Heart left ventricle (tissue), 13 donors: ENCODE data around the gene CSF2.

Source experiments
- POLR2A ChIP-seq, 2 donors: fragments of 450-650 bp; IDR thresholded peaks; one replicate each; pipeline ENCODE4 v1.6.1; 2017; ENCODE audit warnings: antibody characterized with exemption in 2 of 2, mild to moderate bottlenecking in 2 of 2, moderate library complexity in 2 of 2
- TF ChIP-seq, protein P1 (sequence below), 12 donors: fragments of 200-600 bp; sonication (generic) in 4 of 12; IDR thresholded peaks; one replicate each; pipeline versions ENCODE4 v1.5.0 to v1.8.0; 2018 to 2022; ENCODE audit warnings: antibody characterized with exemption in 12 of 12, mild to moderate bottlenecking in 5 of 12
- donor health status: ischemic (EF 13 %, LVEDD 7.1; RV severe dilation, severe dysfunction).
- donor health status: DM: no; HTN: yes; CAD: no.
- donor health status: DM: no; HTN: no; CAD: no.
- donor health status: ischemic (EF 25% LVEDD 6.9; RV normal size, moderate dysfunction).
- donor health status: ischemic (EF 25% LVEDD 5.7; RV mildly dilated, moderate dysfunction).
- donor health status: ischemic (EF 35%, LVEDD 5.7; RV mildly dilated, moderate dysfunction).
- donor health status: nonischemic (EF 11% LVEDD 7.7; RV severe dilation, severe dysfunction).
- donor health status: DM: yes; HTN: yes; CAD: no.
- donor health status: PGD.
- donor health status: ischemic (EF 29% LVEDD 5.4; RV normal size, mild dysfunction).
- donor health status: nonischemic (EF 23%, LVEDD 6.1; RV moderate dilation, normal function).

- TF ChIP-seq POLR2A (IDR thresholded peaks at IDR 0.05): no peak
- TF ChIP-seq, protein P1, sequence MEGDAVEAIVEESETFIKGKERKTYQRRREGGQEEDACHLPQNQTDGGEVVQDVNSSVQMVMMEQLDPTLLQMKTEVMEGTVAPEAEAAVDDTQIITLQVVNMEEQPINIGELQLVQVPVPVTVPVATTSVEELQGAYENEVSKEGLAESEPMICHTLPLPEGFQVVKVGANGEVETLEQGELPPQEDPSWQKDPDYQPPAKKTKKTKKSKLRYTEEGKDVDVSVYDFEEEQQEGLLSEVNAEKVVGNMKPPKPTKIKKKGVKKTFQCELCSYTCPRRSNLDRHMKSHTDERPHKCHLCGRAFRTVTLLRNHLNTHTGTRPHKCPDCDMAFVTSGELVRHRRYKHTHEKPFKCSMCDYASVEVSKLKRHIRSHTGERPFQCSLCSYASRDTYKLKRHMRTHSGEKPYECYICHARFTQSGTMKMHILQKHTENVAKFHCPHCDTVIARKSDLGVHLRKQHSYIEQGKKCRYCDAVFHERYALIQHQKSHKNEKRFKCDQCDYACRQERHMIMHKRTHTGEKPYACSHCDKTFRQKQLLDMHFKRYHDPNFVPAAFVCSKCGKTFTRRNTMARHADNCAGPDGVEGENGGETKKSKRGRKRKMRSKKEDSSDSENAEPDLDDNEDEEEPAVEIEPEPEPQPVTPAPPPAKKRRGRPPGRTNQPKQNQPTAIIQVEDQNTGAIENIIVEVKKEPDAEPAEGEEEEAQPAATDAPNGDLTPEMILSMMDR (IDR thresholded peaks at IDR 0.05): no peak
These were observed 13.6 kb downstream of the CSF2 start for GRCh38 chr5:132087176-132087575.
